GM21723 (cell line): Measurements from ENCODE around the gene RBBP5.

Source experiments
- ATAC-seq: cut with Tn5 transposase; IDR thresholded peaks from one replicate; pipeline ENCODE4 v1.9.1; 2021; ENCODE audit warnings: mild to moderate bottlenecking, moderate library complexity; ENCODE audit not compliant: unreplicated experiment

Gene RBBP5

GRCh38 chr1:205058853-205059252, 62.9 kb downstream of the RBBP5 start:
- no peak for ATAC-seq

- no peak for ATAC-seq
These were observed 63.8 kb downstream of the RBBP5 start for GRCh38 chr1:205057808-205058575.

GRCh38 chr1:205056956-205057568, 64.7 kb downstream of the RBBP5 start:
- ATAC-seq = no peak

GRCh38 chr1:205056188-205056611, 65.6 kb downstream of the RBBP5 start:
- ATAC-seq = no peak

GRCh38 chr1:205054013-205054412, 67.8 kb downstream of the RBBP5 start:
- no peak for ATAC-seq

- ATAC-seq = no peak
These were observed 68.5 kb downstream of the RBBP5 start for GRCh38 chr1:205053296-205053695.

- ATAC-seq = no peak
These were observed 69.1 kb downstream of the RBBP5 start for GRCh38 chr1:205052690-205053089.

- ATAC-seq = no peak
These were observed 72.3 kb downstream of the RBBP5 start for GRCh38 chr1:205049479-205049878.

GRCh38 chr1:205048382-205048781, 73.4 kb downstream of the RBBP5 start:
- no peak for ATAC-seq

- ATAC-seq = no peak
These were observed 74.0 kb downstream of the RBBP5 start for GRCh38 chr1:205047764-205048231.

GRCh38 chr1:205046870-205047269, 74.9 kb downstream of the RBBP5 start:
- no peak for ATAC-seq

- no peak for ATAC-seq
These were observed 76.6 kb downstream of the RBBP5 start for GRCh38 chr1:205045146-205045545.

GRCh38 chr1:205044741-205045140, 77.0 kb downstream of the RBBP5 start:
- no peak for ATAC-seq

- no peak for ATAC-seq
These were observed 77.9 kb downstream of the RBBP5 start for GRCh38 chr1:205043866-205044265.

- no peak for ATAC-seq
These were observed 78.6 kb downstream of the RBBP5 start, which contains the start of gene CNTN2 for GRCh38 chr1:205042911-205043806. CNTN2 (plus strand) TSS chr1:205043212; CDS start chr1:205053186, 9,974 bp downstream.

- no peak for ATAC-seq
These were observed 79.5 kb downstream of the RBBP5 start for GRCh38 chr1:205041998-205042910.

- no peak for ATAC-seq
These were observed 80.6 kb downstream of the RBBP5 start for GRCh38 chr1:205041001-205041715.

GRCh38 chr1:205038132-205038786, 83.5 kb downstream of the RBBP5 start:
- ATAC-seq = no peak

GRCh38 chr1:205037539-205037938, 84.2 kb downstream of the RBBP5 start:
- no peak for ATAC-seq
